Left renal cortex interstitium (tissue), 4 donors: ENCODE data around the gene SASH1. TPM values are rescaled to one million over a fixed set of nuclear protein-coding genes. Genes with fewer than 3 reads are reported as not detected.
A peak's percentile ranks its signal among the peaks of the same experiment; 100 is the strongest.

Experiments
- DNase-seq, 4 donors: peaks; one replicate each; pipeline ENCODE4 v3.0.0-alpha.2; 2013; ENCODE audit warnings: low read depth in 4 of 4, low spot score in 2 of 4, missing footprints in 1 of 4
- polyA plus RNA-seq, 4 donors: library from polyadenylated mRNA; unstranded; fragments of 120-200 nt; gene quantifications; one replicate each; pipeline ENCODE4 v1.2.1, GENCODE V29; 2013; ENCODE audit not compliant: insufficient read length in 4 of 4

SASH1 gene
- polyA plus RNA-seq, 4 donors = 26.8 to 31.7 (median 28.3) TPM

DNA sequence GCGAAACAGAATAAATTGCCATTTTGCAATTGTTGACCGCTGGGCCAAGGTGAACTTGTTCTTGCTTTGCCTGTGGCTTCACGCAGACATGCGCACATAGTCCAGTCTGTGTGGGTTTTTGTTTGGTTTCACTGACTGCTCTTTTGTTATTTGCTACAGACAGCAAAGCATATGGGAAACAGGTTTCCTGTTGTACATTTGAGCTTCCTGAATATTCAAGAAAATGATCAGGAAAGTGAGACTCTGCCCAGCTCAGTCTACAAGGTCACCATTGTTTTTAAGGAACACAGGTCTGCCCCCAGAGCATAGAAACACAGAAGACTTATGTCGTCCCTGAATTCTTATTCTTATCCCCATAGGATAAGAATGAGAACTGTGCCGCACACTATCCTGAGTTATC lies 55.6 kb downstream of the SASH1 start:
- DNase-seq = no peak

DNA sequence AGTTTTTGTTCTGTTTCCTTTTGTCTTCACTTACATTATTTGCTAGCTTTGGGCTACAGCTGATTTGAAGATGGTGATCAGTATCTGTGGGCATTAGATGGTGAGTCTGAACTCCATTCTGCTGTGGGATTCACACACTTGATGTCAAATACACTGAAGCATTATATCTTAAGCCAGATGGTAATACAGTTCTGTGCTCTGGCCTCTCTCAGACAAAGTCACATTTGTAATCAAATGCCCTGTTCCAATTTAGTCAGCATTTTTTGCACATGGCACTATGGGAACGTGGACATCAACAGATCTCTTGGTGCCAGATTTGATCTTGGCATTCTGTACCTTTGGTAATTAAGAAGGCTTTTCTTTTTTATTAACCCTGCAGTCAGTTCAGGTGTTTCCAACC lies 56.0 kb downstream of the SASH1 start:
- DNase-seq = no peak

DNA sequence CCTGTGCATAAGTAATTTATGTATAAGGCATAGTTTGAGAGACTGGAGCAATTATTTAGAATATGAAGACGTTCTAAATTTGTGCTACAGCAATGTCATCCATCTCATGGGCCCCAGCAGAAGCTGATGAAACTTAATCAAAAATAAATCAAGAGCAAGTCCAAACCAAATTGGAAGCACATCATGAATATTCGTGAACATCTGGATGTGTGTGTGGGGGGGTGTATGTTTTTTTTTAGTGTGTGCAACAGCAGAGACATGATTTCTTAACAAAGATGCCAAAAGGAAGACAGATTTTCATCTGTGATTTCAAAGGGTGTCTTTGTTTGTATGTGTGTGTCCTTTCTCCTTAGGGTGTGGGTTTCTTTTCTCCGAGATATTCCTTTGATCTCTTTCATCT lies 58.9 kb downstream of the SASH1 start:
- DNase-seq = no peak

- DNase-seq = no peak
These were observed 61.9 kb downstream of the SASH1 start for GRCh38 chr6:148404456-148405054.

- DNase-seq = no peak
These were observed 63.3 kb downstream of the SASH1 start for GRCh38 chr6:148405894-148406293.

- DNase-seq = no peak
These were observed 64.1 kb downstream of the SASH1 start for GRCh38 chr6:148406579-148407371.

DNA sequence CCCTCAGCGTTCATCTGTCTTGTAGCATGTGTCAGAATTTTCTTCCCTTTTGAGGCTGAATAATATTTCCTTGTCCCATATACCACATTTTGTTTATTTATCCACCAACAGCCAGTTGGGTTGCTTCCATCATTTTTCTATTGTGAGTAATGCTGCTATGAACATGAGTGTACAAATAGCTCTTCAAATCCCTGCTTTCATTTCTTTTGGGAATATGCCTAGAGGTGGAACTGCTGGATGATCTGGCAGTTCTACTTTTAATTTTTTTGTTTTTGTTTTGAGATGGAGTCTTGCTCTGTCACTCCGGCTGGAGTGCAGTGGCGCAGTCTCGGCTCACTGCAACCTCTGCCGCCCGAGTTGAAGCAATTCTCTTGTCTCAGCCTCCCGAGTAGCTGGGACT lies 64.7 kb downstream of the SASH1 start:
- no peak for DNase-seq

DNA sequence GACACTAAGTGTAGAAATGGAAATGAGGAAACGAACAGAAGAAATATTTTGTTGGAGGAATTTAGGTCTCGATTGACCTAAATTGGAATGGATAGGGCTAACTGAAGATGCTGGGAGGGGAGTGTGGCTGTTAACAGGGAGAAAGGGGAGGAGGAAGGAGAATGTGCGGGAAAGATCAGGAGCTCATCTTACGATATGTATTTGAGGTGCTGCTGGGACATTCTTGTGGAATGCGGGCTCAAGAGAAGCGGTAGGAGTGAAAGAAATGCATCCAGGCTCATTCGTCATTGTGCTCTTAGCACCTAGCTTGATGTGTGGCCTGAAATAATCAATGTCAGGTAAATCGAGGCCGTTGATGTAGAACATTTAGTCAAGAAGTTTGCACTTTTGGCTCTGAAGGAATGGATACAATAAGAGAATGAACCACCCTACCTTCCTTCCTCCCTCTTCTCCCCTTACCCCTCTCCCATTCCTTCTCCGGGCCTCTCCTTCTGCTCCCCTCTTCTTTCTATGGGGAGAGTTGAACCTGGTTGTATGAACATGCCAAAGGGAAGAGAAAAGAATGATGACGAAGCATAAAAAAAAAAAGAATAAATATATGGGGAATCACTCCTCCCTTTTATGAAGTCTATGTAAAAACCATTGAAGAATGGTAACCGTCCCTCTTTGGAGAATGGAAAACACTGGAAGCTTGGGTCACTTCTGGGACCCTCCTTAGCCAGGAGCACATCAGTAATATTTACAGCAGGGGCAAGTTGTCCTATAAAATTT lies 70.9 kb downstream of the SASH1 start:
- DNase-seq = no peak

DNA sequence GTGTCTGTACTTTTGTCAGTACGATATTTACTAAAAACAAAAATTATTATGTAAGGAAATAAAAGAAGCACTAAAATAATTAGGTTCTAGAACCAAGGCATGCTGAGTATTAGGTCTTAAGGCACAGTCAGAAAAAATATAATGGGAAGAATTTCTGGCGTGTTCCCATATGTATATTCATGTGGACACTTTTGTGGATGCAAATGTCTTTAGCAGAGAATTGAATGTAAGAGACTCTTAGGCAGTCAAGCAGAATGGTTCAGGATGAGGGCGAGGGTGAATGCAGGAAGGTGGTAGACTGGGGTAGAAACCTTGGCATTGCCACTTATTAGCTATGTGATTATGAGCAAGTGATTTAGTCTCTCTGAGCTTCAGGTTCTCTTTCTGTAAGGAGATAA lies 71.5 kb downstream of the SASH1 start:
- DNase-seq = no peak

GRCh38 chr6:148414836-148415235 lies 72.2 kb downstream of the SASH1 start:
- DNase-seq = no peak

DNA sequence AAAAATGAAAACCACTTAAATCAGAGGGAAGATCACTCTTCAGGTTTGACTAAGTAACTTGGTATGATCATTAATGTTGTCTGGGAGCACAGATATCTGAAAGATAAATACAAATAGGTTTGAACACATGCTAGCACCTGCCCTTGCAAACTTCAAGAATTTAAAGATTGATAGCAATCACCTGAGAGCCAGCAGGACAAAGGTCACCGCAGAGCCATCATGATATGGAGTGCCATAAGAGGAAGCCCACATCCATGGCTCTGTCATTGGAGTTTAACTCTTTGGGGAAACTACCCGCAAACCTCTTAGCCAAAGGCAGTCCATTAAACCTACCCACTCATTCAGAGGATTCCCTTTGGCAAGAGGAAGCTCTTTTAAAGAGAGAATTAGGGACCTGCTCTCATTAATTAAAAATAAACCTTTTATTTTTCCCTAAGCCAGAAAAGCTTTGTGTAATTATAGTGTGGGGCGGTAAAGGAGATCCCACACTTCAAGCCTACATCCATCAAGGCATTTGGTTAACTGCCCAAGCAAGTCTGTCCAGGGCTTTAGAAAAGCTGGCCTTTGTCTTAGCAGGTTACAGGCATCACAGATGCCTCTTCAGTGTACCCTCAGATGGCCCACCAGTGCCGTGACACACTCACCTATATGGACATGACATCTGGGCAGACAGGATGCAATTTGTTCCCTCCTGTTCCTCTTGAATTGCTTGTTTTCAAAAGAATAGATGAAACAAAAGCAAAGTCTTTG lies 73.0 kb downstream of the SASH1 start:
- DNase-seq = no peak

- no peak for DNase-seq
These were observed 73.8 kb downstream of the SASH1 start for GRCh38 chr6:148416330-148416965.

- DNase-seq = no peak
These were observed 74.4 kb downstream of the SASH1 start for GRCh38 chr6:148417045-148417444.

DNA sequence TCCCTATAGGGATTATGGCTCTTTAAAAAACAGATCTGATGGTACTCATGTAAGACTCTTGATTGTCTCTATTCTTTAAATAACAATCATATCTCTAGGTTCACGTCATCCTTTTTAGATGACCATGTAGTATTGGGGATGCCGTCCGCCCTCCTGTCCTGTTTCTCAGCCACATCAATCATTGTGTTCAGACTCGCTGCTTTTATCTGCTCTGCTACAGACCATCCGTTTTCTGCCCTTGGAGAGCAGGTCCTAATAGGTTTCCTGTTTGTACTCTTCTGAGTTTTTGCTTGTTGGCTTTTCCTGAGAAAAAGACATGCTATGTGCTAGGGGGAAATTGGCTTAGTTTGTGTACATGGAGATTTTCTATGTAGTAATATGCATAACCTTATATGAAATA lies 76.8 kb downstream of the SASH1 start:
- no peak for DNase-seq

DNA sequence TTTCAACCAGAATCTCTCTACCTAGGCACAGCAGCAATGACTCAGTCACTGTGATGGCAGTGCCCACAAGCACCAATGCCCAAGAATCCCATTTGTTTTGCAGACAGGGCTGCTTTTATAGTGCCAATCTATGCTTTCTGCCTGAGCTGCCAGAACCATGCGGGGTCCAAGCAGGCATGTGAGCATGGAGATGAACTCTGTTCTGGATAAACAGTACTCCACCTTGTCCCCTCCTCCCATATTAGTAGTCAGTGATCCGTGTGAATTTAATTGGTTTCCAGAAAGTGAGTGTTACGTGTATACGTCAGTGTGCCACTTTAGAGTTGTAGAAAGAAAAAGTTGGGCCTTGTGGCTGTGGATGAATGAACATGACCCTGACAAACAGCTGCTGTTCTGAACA lies 79.4 kb downstream of the SASH1 start:
- DNase-seq = peak in 1 of 4 donors; percentile 51

- no peak for DNase-seq
These were observed 80.5 kb downstream of the SASH1 start for GRCh38 chr6:148423133-148423532.

DNA sequence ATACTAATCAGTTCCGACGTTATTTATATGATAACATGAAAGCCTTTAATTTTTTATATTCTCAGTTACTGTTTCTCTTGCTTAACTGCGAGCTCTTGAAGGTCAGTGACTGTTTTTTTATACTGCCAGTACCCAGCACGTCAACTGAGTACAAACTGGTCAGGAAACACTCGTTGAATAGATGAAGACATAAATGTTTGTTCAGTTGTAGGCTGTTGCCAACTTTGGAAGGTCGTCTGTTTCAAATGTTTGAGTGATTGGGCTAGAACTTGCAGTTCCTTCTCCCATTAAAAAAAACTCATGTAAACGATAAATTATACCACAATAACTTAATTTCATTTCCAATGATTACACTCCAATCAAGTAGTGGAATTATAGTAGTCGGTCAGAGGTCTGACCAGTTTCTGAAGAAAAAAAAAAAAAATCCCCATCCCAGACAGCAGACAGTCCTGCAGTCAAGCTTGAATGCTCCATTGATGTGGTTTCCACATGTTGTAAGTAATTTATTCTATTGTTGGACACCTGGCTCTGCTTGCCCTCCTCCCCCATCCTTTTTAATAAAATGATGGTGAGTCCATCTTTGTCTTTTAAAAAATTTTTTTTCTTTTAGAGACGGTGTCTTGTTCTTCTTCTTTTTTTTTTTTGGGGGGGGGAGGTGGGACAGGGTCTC lies 81.1 kb downstream of the SASH1 start:
- no peak for DNase-seq

- DNase-seq = no peak
These were observed 82.8 kb downstream of the SASH1 start for GRCh38 chr6:148425443-148425842.

- DNase-seq = no peak
These were observed 83.8 kb downstream of the SASH1 start for GRCh38 chr6:148426317-148426977.
